Renal cortical epithelial cell (primary cell): Measurements from ENCODE around the gene MGLL. TPM values are rescaled to one million over a fixed set of nuclear protein-coding genes. Genes with fewer than 3 reads are reported as not detected.

ENCODE experiments used
- DNase-seq: peaks from one replicate; pipeline ENCODE4 v3.0.0-alpha.2; 2011; ENCODE audit warnings: low read depth
- total RNA-seq: library from RNA; depleted of rRNA; stranded (reverse); fragments of >200 nt; gene quantifications from 2 replicates; pipeline ENCODE4 v1.2.3, GENCODE V29; 2014

The MGLL gene
- total RNA-seq, 1 donor from 2014 or later = 155 TPM

- no peak for DNase-seq
Observed at GRCh38 chr3:127674790-127675189, 147.5 kb downstream of the MGLL start.

- DNase-seq = no peak
Observed at GRCh38 chr3:127674101-127674721, 148.1 kb downstream of the MGLL start.

GRCh38 chr3:127673191-127674100 lies 148.9 kb downstream of the MGLL start:
- no peak for DNase-seq

DNA sequence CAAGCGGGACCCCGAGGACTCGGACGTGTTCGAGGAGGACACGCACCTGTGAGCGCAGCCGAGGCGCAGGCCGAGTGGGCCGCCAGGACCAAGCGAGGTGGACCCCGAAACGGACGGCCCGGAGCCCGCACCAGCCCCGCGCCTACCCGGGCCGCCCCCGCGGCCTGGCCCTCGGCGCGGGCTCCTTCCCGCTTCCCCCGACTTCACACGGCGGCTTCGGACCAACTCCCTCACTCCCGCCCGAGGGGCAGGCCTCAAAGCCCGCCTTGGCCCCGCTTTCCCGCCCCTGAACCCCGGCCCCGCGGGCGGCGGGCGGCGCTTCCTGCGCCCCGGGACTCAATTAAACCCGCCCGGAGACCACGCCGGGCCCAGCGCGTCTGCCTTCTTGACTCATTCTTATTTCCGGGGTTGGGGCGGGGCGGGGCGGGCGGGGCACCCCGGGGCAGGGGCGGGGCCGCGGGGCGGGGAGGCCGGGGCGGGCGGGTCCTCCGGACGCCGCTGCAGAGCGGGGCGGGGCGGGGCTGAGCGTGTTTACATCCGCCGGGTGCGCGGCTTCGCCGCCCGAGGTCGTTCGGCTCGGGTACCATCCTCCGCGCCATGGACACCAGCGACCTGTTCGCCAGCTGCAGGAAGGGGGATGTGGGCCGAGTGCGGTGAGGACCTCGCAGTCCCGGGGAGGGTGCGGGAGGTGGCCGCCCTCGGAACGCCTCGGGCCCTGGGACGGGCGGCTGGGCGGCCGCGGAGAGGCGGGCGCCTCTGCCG lies 149.7 kb downstream of the MGLL start, which contains the start of gene ABTB1:
Gene ABTB1 (plus strand): TSS at position 524 of the 762 bp plus-strand sequence. CDS start 74 bp downstream, at position 598.
- DNase-seq = no peak

DNA sequence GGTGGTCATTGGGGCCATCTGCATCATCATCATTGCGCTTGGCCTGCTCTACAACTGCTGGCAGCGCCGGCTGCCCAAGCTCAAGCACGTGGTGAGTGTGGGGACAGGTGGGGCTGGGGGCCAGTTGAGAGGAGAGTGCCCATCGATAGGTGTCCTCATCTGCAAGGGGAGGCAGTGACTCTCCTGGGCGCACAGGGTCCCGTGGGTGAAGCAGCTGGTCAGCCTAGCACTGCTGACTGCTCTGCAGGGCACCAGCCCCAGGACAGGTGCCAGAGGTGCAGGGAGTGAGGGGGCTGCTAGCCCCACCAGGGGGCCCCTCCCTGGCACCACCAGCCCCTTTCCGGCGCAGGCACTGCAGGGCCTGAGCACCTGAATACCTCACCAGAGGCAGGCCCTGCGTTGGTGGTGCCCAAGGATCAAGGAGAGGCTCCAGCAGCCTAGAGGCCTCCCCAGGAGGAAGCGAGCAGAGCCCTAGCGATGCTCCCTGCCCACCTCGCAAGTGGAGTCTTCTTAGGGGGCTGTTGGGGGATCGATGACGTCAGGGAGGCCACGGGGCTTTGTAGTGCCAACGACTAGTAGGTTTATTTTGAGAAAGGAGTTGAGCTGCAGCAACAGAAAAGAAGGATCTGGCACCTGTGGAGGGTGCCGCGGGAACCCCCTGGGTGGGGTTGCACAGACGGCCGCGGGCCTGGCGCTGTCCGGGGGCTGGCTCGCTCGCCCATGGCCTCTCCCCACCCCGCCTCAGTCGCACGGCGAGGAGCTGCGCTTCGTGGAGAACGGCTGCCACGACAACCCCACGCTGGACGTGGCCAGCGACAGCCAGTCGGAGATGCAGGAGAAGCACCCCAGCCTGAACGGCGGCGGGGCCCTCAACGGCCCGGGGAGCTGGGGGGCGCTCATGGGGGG lies 150.5 kb downstream of the MGLL start:
- no peak for DNase-seq

- no peak for DNase-seq
Observed at GRCh38 chr3:127670761-127671522, 151.4 kb downstream of the MGLL start.

GRCh38 chr3:127670229-127670559 lies 152.1 kb downstream of the MGLL start:
- DNase-seq = no peak

GRCh38 chr3:127669541-127670228 lies 152.6 kb downstream of the MGLL start:
- no peak for DNase-seq

DNA sequence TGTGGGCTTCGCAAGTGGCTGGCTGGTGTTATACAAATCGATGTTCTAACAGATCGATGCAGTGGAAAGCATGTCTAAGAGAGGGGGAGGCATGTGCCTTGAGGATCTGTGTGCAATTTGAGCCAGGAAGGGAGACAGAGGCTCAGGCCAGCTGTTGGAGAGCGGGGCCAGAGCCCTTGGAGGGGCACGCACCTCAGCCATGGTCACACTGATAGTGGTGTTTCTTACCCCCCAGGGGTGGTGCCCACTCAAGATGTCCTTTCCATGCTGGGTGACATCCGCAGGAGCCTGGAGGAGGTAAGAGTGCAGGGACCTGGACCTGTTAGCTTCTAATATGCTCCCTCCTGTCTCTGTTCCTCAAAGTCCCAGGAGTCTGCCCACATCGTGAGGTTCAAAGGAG lies 153.4 kb downstream of the MGLL start:
- no peak for DNase-seq

DNA sequence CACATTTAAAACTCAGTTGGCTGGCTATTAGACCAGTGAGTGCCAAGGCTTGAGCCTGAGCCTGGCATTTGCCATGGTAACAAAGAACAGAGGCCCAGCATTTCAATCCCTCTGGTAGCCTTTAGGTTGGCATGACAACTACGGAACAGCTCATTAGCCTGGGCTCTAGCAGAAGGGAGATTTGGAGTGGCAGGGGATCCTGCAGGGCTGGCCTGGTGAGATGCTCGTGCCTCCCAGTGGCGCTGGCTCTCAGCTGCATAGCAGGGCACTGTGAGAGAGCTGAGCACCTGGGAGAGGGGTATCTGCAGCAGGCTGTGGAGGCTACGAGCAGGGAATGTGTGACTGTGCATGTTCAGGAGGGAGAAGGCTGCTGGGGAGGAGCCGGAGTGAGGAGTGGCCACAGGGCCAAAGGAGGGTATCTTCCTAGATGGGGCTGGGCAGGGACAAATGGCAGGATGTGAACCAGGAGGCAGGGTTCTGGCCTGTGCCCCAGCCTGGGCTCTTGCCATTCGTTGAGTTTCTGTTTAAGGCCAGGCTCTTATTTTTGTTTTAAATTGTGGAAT lies 155.1 kb downstream of the MGLL start:
- no peak for DNase-seq

- DNase-seq = no peak
Observed at GRCh38 chr3:127666676-127667075, 155.6 kb downstream of the MGLL start.

DNA sequence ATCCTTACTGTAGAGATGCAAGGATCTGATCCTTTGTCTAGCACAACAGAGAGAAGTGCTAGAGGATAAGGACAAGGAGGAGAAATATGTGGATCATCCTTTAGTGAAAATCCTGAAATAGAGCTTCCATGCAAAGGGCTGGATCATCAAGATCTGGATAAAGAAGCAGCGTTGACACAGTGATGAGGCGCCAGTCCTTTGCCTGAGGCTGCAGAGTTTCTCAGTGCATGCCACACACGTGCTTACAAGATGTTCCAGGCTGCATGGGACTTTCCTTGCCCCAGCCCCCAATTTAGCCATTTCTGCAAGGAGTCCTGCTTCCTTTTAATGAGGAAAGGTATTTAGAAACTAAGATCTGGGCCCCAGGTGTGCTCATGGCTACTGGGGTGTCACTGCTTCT lies 156.7 kb downstream of the MGLL start:
- no peak for DNase-seq

- no peak for DNase-seq
Observed at GRCh38 chr3:127665165-127665564, 157.2 kb downstream of the MGLL start.

DNA sequence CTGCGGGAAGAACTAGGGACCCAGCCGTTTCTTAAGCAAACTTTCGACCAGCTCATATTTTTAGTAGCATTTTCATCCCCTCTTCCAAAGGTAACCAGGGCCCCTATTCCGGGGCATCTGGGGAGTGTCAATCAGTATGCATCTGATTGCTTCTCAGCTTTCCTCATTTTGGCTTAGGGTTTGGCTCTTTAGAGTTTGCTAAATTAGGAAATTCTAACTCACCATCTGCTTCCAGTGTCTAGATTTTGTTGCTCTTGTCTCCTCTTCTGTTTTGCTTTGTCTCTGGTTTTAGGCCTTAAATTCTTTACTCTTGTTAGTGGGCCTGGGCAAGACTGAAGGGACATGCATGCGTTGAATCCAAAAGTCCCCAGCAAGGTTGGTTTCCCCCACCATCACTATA lies 159.2 kb downstream of the MGLL start:
- no peak for DNase-seq

- no peak for DNase-seq
Observed at GRCh38 chr3:127662001-127662469, 160.3 kb downstream of the MGLL start.

GRCh38 chr3:127661600-127661999 lies 160.7 kb downstream of the MGLL start:
- DNase-seq = no peak

- no peak for DNase-seq
Observed at GRCh38 chr3:127660621-127661251, 161.6 kb downstream of the MGLL start.

DNA sequence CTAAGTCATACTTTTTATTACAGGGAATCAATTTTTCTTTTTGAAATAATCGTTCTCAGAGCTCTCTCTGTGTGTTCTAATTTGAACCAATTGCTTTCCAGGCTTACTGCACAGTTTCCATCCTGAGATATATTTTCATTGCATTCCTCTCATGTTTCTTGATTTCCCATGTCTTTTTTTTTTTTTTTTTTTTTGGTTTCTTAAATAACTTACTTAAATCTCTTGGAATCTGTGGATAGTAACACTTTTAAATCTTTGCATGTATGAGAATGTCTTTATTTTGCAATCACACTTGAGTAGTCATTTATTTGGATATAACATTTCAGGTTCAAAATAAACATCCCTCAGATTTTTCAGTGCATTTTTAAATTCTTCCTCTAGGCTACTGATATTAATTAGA lies 164.1 kb downstream of the MGLL start:
- no peak for DNase-seq

GRCh38 chr3:127656906-127657305 lies 165.4 kb downstream of the MGLL start:
- DNase-seq = no peak
